ENCODE data around the gene NOCT. TPM values are rescaled to one million over a fixed set of nuclear protein-coding genes. Genes with fewer than 3 reads are reported as not detected.
A peak's percentile ranks its signal among the peaks of the same experiment; 100 is the strongest.
"Not testable (repeated sequence)": the region's sequence is repeated elsewhere in the genome, so short reads cannot be mapped to it uniquely, and the experiment has no call there.

NOCT gene
- total and polyA plus RNA-seq, 9 donors: 2.8 to 4.2 (median 3.3) TPM

DNA sequence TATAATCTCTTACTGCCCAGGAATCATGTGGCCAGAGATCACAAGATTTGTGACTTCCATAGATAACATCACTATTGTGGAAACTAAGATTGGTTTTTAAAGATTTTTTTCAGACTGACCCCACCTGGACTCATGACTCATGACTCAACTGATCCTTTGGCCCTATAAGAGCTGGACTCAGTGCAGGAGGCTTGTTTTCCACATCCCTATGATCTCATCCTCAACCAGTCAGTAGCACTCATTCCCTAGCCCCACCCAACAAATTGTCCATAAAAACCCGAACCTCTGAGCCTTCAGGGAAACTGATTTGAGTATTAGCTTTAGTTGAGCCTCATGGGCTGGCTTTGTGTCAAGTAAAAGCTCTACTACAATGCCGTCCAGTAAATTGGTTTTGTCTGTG is 7.9 kb upstream of the NOCT start:
- no peak overlapping the region for H3K27ac ChIP-seq (ENCODE audit: low read length)
- H3K4me1 ChIP-seq (ENCODE audit: control insufficient read depth, insufficient read depth, low read length): no peaks in the 10 kb centered on the region
- WGBS (ENCODE audit: insufficient coverage): 33% methylated on average over 1 of the region's 2 CpGs
- peaks cover 4% of the 10 kb centered on the region for H3K9me3 ChIP-seq (replicated peaks; ENCODE audit: control insufficient read depth, low read depth, low read length)
- H3K4me3 ChIP-seq (ENCODE audit: low read length): no peak overlapping the region
- DNase-seq: no peak
- H3K36me3 ChIP-seq (ENCODE audit: control insufficient read depth, insufficient read depth, low read length): no peaks in the 10 kb centered on the region
- H3K27me3 ChIP-seq (ENCODE audit: control insufficient read depth, insufficient read depth, low read length): no peaks in the 10 kb centered on the region

DNA sequence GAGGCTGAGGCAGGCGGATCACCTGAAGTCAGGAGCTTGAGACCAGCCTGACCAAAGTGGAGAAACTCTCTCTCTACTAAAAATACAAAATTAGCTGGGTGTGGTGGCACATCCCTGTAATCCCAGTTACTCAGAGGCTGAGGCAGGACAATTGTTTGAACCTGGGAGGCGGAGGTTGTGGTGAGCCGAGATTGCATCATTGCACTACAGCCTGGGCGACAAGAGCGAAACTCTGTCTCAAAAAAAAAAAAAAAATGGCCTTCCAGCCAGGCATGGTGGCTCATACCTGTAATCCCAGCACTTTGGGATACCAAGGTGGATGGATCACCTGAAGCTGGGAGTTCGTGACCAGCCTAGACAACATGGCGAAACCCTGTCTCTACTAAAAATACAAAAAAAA is 7.3 kb upstream of the NOCT start:
- not testable (repeated sequence) for H3K36me3 ChIP-seq (ENCODE audit: control insufficient read depth, insufficient read depth, low read length); H3K9me3 ChIP-seq (replicated peaks; ENCODE audit: control insufficient read depth, low read depth, low read length); H3K4me1 ChIP-seq (ENCODE audit: control insufficient read depth, insufficient read depth, low read length); H3K27ac ChIP-seq (ENCODE audit: low read length); DNase-seq; H3K27me3 ChIP-seq (ENCODE audit: control insufficient read depth, insufficient read depth, low read length); H3K4me3 ChIP-seq (ENCODE audit: low read length)
- 100% methylated on average over 5 of the region's 7 CpGs for WGBS (ENCODE audit: insufficient coverage)

DNA sequence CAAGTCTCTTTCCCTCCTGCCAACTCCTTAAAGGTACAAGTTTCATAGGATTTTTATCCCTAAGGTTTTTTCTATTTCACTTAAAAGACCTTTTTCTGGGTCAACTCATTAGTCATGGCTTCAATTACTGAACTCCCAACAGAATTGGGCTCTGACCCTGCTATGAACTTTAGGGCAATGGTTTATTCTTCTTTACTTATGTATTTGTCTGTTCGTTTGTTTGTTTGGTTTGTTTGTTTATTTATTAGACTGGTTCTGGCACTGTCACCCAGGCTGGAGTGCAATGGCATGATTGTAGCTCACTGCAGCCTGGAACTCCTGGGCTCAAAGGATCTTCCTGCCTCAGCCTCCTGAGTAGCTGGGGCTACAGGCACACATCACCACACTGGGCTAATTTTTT is 5.9 kb upstream of the NOCT start:
- no peak overlapping the region for H3K4me3 ChIP-seq (ENCODE audit: low read length)
- whole genome bisulfite sequencing (ENCODE audit: insufficient coverage): no CpG with 5 or more reads among the region's 1 CpG
- DNase-seq: no peak
- H3K9me3 ChIP-seq (replicated peaks; ENCODE audit: control insufficient read depth, low read depth, low read length): peaks cover 4% of the 10 kb centered on the region
- no peak overlapping the region for H3K27ac ChIP-seq (ENCODE audit: low read length)
- no peaks in the 10 kb centered on the region for H3K36me3 ChIP-seq (ENCODE audit: control insufficient read depth, insufficient read depth, low read length)
- no peaks in the 10 kb centered on the region for H3K27me3 ChIP-seq (ENCODE audit: control insufficient read depth, insufficient read depth, low read length)
- H3K4me1 ChIP-seq (ENCODE audit: control insufficient read depth, insufficient read depth, low read length): peaks cover 6% of the 10 kb centered on the region

DNA sequence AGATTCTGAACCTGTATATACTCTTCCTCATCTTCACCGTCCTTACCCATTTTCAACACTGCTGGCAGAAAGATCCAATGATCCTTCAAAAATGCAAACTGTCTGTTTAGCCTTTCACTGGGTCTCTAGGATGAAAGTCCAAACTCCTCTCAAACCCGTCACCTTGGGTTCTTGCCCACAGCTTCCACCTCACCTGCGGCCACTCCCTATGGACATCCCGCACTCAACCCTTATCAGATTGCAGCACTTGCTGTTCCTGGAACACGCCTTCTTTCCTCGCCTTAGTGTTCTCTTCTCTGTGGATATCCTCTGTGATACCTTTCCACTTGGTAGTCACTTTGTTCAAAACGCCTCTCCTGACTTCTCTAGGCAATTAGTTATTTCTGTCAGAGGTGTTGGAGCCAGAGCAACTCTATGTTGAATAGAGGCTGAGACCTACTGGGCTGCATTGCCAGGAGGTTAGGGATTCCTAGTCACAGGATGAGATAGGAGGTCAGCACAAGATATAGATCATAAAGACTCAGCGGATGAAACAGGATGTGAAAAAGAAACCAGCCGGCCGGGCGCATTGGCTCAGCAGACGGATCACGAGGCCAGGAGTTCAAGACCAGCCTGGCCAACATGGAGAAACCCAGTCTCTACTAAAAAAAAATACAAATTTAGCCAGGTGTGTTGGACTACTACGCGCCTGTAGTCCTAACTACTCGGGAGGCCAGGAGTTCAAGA is 4.2 kb upstream of the NOCT start:
- no peaks in the 10 kb centered on the region for H3K36me3 ChIP-seq (ENCODE audit: control insufficient read depth, insufficient read depth, low read length)
- DNase-seq: no peak
- H3K9me3 ChIP-seq (replicated peaks; ENCODE audit: control insufficient read depth, low read depth, low read length): peaks cover 4% of the 10 kb centered on the region
- no peak overlapping the region for H3K27ac ChIP-seq (ENCODE audit: low read length)
- H3K4me1 ChIP-seq (ENCODE audit: control insufficient read depth, insufficient read depth, low read length): peaks cover 10% of the 10 kb centered on the region
- 84% methylated on average over 7 of the region's 16 CpGs for WGBS (ENCODE audit: insufficient coverage)
- H3K4me3 ChIP-seq (ENCODE audit: low read length): no peak overlapping the region
- no peaks in the 10 kb centered on the region for H3K27me3 ChIP-seq (ENCODE audit: control insufficient read depth, insufficient read depth, low read length)

DNA sequence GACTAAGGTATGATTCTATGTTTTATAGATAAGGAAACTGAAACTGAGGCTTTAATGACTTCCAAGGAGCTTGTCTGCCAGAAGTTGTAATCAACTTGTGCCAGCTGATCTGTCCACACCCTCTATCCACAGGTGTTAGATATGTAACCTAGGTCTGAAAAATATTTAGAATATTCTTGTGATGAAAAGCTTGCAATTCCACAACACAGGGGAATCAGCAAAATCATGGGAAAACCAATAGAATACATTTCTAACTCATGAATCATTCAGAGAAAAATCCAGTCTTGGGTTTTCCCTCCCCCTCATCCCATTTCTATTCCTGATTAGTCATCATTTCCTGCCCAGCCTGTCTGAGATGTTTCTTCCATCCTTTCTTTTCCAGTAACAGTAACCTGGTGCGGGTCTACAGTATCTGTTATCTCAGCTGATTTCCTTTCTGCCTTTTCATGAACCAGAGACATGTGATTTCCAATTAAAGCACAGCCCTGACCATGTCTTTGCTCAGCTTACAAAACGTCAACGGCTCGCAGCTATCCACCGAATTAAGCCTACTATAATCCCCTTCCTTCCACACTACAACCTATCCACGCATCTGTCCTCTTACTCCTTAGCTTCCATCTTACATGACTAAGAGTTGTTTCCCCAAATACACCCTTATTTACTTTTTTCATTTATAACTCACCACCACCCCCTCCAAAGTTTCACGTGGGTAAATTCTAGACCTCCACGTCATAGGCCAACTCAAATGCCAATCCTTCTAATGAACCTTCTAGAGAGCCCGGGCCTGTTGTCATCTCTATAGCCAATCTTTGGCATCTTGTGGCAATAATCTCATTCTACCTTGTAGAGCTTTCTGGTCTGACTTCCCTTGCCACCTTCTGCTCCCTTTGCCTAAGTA is 961 bp upstream of the NOCT start:
- DNase-seq: peak; percentile 85
- peak overlapping the region; percentile 91 for H3K27ac ChIP-seq (ENCODE audit: low read length)
- 17% methylated on average over 9 of the region's 9 CpGs for WGBS (ENCODE audit: insufficient coverage)
- H3K9me3 ChIP-seq (replicated peaks; ENCODE audit: control insufficient read depth, low read depth, low read length): no peaks in the 10 kb centered on the region
- H3K36me3 ChIP-seq (ENCODE audit: control insufficient read depth, insufficient read depth, low read length): no peaks in the 10 kb centered on the region
- no peaks in the 10 kb centered on the region for H3K27me3 ChIP-seq (ENCODE audit: control insufficient read depth, insufficient read depth, low read length)
- peak overlapping the region; percentile 68 for H3K4me3 ChIP-seq (ENCODE audit: low read length)
- H3K4me1 ChIP-seq (ENCODE audit: control insufficient read depth, insufficient read depth, low read length): peaks cover 13% of the 10 kb centered on the region

DNA sequence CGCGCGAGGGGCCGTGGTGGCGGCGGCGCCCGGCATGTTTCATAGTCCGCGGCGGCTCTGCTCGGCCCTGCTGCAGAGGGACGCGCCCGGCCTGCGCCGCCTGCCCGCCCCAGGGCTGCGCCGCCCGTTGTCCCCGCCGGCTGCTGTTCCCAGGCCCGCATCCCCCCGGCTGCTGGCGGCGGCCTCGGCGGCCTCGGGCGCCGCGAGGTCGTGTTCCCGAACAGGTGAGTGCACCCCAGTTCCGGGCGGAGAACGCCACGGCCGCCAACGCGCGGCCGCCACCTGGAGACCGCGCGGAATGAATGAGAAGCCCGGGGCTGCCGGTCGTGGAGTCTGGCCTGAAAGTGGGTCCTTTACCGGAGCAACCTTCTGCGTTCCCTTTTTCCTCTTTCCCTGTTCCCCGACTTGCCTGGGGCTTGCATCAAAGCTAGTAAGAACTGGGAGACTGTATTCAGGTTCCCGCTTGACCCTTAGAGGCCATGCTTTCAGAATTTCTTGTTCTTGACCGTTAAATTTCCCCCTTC is 429 bp downstream of the NOCT start:
- H3K4me1 ChIP-seq (ENCODE audit: control insufficient read depth, insufficient read depth, low read length): peaks cover 13% of the 10 kb centered on the region
- under 1% methylated on average over 51 of the region's 55 CpGs for WGBS (ENCODE audit: insufficient coverage)
- H3K27ac ChIP-seq (ENCODE audit: low read length): peak overlapping the region; percentile 91
- peak; percentile 63 for DNase-seq
- H3K27me3 ChIP-seq (ENCODE audit: control insufficient read depth, insufficient read depth, low read length): no peaks in the 10 kb centered on the region
- H3K4me3 ChIP-seq (ENCODE audit: low read length): peak overlapping the region; percentile 68
- no peaks in the 10 kb centered on the region for H3K36me3 ChIP-seq (ENCODE audit: control insufficient read depth, insufficient read depth, low read length)
- H3K9me3 ChIP-seq (replicated peaks; ENCODE audit: control insufficient read depth, low read depth, low read length): no peaks in the 10 kb centered on the region

DNA sequence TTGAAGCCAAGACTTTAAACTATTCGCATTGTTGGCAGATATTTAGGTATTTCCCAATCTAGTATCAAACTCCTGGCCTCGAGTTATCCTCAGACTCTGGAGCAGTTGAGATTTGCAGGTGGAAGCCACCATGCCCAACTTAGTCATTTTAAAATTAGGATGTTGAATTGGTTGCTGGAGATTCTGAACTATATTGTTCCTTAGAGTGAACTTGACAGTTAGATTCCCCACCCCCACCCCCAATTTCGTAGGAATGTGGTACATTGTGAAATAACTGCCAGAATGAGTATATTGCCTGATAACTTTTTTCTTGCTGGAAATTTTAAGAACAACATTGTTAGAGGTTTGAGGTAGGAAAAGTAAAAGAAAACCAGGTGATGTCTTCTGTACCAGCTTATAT is 2.3 kb downstream of the NOCT start:
- Histone ChIP-seq H3K4me1 (ENCODE audit: control insufficient read depth, insufficient read depth, low read length) (peaks cover 13% of the 10 kb centered on the region), H3K9me3 (replicated peaks; ENCODE audit: control insufficient read depth, low read depth, low read length) (no peaks in the 10 kb centered on the region), H3K36me3 (ENCODE audit: control insufficient read depth, insufficient read depth, low read length) (no peaks in the 10 kb centered on the region), H3K27ac (ENCODE audit: low read length) (no peak overlapping the region), H3K27me3 (ENCODE audit: control insufficient read depth, insufficient read depth, low read length) (no peaks in the 10 kb centered on the region), H3K4me3 (ENCODE audit: low read length) (no peak overlapping the region)
- DNase-seq: no peak
- no CpG with 5 or more reads among the region's 3 CpGs for WGBS (ENCODE audit: insufficient coverage)

DNA sequence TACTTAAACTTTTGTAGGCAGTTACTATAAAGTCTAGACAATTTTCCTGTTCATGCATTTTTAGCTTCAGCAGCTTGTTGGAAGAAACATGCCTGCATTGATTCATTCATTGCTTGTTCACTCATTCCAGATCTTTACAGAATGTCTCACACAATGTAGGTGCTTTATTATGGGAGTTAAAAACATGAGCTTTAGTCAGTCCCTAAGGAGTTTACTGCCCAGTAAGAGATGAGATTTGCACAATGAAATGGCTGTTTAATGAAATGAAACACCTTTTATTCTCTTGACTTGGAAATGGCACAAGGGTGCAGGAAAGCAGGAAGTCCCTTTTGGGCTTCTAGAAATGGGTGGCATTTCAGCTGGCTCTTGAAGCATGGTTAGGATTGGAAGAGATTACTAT is 2.9 kb downstream of the NOCT start:
- H3K9me3 ChIP-seq (replicated peaks; ENCODE audit: control insufficient read depth, low read depth, low read length): no peaks in the 10 kb centered on the region
- H3K27me3 ChIP-seq (ENCODE audit: control insufficient read depth, insufficient read depth, low read length): no peaks in the 10 kb centered on the region
- H3K4me3 ChIP-seq (ENCODE audit: low read length): no peak overlapping the region
- no peaks in the 10 kb centered on the region for H3K36me3 ChIP-seq (ENCODE audit: control insufficient read depth, insufficient read depth, low read length)
- peaks cover 13% of the 10 kb centered on the region for H3K4me1 ChIP-seq (ENCODE audit: control insufficient read depth, insufficient read depth, low read length)
- H3K27ac ChIP-seq (ENCODE audit: low read length): no peak overlapping the region
- no peak for DNase-seq

DNA sequence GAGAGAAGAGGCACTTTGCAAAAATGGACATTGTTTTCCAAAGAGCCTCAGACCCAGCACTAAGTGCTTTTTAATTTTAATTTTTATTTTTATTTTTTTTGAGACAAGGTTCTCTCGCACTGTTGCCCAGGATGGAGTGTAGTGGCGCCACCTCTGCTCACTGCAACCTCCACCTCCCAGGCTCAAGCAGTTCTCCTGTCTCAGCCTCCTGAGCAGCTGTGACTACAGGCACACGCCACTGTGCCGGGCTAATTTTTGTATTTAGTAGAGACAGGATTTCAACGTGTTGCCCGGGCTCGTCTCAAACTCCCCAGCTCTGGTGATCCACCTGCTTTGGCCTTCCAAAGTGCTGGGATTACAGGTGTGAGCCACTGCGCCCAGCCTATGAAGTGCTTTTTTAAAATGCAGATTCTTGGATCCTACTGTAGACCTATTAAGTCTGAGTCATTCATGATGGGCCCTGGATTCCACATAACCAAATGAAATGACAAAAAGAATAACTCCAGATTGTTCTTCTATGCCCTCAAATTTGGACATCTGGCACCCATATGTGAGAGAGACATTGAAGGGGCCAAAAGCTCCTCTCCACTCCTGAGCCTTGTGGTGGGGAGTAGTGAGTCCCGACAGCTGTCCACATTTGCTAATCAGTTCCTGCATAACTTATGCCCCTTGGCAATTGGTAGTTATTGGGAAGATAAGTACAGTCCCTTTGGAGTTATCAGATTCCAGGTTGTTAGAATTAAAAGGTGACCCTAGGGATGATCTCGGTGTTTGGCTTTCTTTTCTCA is 3.6 kb downstream of the NOCT start:
- Histone ChIP-seq H3K36me3 (ENCODE audit: control insufficient read depth, insufficient read depth, low read length) (no peaks in the 10 kb centered on the region), H3K27me3 (ENCODE audit: control insufficient read depth, insufficient read depth, low read length) (no peaks in the 10 kb centered on the region), H3K4me1 (ENCODE audit: control insufficient read depth, insufficient read depth, low read length) (peaks cover 12% of the 10 kb centered on the region), H3K9me3 (replicated peaks; ENCODE audit: control insufficient read depth, low read depth, low read length) (no peaks in the 10 kb centered on the region), H3K4me3 (ENCODE audit: low read length) (no peak overlapping the region), H3K27ac (ENCODE audit: low read length) (no peak overlapping the region)
- no peak for DNase-seq
- WGBS (ENCODE audit: insufficient coverage): 57% methylated on average over 4 of the region's 10 CpGs

DNA sequence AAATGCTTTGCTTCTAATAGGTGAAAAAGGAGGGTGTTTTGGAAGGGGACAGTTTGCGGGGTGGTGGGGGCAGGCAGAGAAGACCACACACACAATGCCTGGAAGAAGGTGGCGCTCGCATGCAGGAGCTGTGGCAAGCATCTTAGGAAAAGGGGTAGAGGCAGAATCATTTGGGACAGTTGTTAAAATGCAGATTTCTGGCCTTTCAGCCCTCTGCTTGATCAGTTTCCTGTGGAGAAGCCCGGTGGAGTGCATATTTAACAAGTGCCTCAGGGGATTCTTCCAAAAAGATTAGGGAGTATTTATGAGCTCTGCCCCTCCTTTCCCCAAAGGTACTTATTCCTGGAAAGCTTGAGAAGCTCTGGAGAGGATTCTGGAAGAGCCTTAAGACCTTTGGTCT is 4.8 kb downstream of the NOCT start:
- 83% methylated on average over 3 of the region's 4 CpGs for WGBS (ENCODE audit: insufficient coverage)

More for the DNA sequence above, 4.8 kb downstream of the NOCT start:
- H3K36me3 ChIP-seq (ENCODE audit: control insufficient read depth, insufficient read depth, low read length): no peaks in the 10 kb centered on the region
- H3K4me3 ChIP-seq (ENCODE audit: low read length): no peak overlapping the region
- no peak for DNase-seq
- H3K4me1 ChIP-seq (ENCODE audit: control insufficient read depth, insufficient read depth, low read length): peaks cover 3% of the 10 kb centered on the region
- H3K27me3 ChIP-seq (ENCODE audit: control insufficient read depth, insufficient read depth, low read length): no peaks in the 10 kb centered on the region
- H3K9me3 ChIP-seq (replicated peaks; ENCODE audit: control insufficient read depth, low read depth, low read length): no peaks in the 10 kb centered on the region
- no peak overlapping the region for H3K27ac ChIP-seq (ENCODE audit: low read length)

Measured in muscle of leg (tissue), 11 donors.